Stimulated activated naive CD4-positive, alpha-beta T cell (primary cell): ENCODE results near the gene CTRB2.

ENCODE experiments used
- DNase-seq, 6 experiments: peaks; one replicate each; lab custom pipeline; 2025; lab: John Stamatoyannopoulos, UW

The CTRB2 gene

DNA sequence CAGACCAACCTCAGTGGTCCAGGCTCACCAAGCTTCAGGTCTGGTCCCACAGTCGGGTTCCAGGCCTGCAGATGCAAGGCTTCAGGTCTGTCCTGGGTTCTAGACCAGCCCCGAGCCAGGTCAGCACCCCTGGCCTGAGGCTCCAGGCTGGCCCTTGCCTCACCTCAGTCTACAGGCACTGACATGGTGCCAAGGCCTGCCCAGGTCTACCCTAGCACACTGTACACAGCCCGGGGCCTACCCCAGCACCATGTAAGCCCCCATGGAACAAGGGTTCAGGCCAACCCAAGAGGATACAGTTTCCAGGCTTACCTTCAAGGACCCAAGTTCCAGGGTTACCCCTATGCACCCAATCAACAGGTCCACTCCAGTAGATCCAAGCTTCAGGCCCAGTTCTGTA, 31.9 kb downstream of the CTRB2 start:
- DNase-seq, result no peak

DNA sequence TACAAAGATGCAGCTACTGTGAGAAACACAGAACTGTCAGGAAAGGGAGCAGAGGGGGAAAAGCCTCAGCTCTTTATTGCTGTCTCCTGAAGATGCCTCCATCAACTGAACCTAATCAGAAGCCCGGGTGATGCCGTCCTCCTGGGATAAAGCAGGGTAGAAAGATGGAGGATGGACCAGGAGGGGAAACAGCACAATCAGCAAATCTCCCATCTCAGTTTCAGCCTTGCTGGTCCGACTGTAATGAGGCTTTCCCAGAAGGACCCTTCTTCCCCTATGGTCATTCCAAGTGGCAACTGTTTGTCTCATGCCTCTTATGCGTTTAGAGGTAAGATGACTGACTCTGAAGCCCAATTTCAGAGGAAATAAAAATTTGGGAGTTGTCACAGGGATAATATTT, 34.4 kb downstream of the CTRB2 start:
- no peak for DNase-seq

DNA sequence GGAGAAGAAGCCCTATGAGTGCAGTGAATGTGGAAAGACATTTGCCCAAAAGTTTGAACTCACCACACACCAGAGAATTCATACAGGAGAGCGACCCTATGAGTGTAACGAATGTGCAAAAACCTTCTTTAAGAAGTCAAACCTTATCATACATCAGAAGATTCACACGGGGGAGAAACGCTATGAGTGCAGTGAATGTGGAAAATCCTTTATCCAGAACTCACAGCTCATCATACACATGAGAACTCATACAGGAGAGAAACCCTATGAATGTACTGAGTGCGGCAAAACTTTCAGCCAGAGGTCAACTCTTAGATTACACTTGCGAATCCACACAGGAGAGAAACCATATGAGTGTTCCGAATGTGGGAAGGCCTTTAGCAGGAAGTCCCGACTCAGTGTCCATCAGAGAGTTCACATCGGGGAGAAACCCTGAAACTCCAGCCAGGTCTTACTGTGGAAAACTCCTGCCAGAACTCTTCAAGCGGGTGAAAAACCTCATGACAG, 37.0 kb downstream of the CTRB2 start:
- DNase-seq, result no peak

DNA sequence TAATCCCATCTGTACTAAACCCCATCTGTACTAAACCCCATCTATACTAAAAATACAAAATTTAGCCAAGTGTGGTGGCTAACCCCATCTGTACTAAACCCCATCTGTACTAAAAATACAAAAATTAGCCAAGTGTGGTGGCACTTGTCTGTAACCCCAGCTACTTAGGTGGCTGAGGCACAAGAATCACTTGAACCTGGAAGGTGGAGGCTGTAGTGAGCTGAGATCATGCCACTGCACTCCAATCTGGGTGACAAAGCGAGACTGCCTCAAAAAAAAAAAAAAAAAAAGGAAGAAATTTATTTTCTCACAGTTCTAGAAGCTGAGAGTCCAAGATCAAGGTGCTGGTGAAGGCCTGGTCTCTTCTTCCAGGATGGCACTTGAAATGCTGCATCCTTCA, 46.6 kb downstream of the CTRB2 start:
- DNase-seq, result no peak
